ENCODE measurements around the gene NRP1.

The NRP1 gene

GRCh38 chr10:33201971-33202370 is 132.5 kb downstream of the NRP1 start:
- DNase-seq (ENCODE audit: low spot score), result no peak
- in situ Hi-C loops (cut with MboI; ENCODE audit: low sequenced_read_pairs, unreplicated experiment), result no loop called here
- TF ChIP-seq CTCF (IDR thresholded peaks at IDR 0.05; ENCODE audit: borderline replicate concordance, control extremely low read depth, extremely low read depth, insufficient read depth, missing control alignments), result no peak

GRCh38 chr10:33201056-33201780 is 133.2 kb downstream of the NRP1 start:
- no peak for DNase-seq (ENCODE audit: low spot score)
- TF ChIP-seq CTCF (IDR thresholded peaks at IDR 0.05; ENCODE audit: borderline replicate concordance, control extremely low read depth, extremely low read depth, insufficient read depth, missing control alignments), result no peak
- in situ Hi-C loops (cut with MboI; ENCODE audit: low sequenced_read_pairs, unreplicated experiment), result no loop called here

GRCh38 chr10:33199731-33200232 is 134.7 kb downstream of the NRP1 start:
- no peak for TF ChIP-seq CTCF (IDR thresholded peaks at IDR 0.05; ENCODE audit: borderline replicate concordance, control extremely low read depth, extremely low read depth, insufficient read depth, missing control alignments)
- in situ Hi-C loops (cut with MboI; ENCODE audit: low sequenced_read_pairs, unreplicated experiment), result no loop called here
- DNase-seq (ENCODE audit: low spot score), result no peak

- no peak for DNase-seq (ENCODE audit: low spot score)
- TF ChIP-seq CTCF (IDR thresholded peaks at IDR 0.05; ENCODE audit: borderline replicate concordance, control extremely low read depth, extremely low read depth, insufficient read depth, missing control alignments), result no peak
- in situ Hi-C loops (cut with MboI; ENCODE audit: low sequenced_read_pairs, unreplicated experiment), result no loop called here
Measured at GRCh38 chr10:33198610-33199009, 135.9 kb downstream of the NRP1 start.

GRCh38 chr10:33196710-33197491 is 137.6 kb downstream of the NRP1 start:
- in situ Hi-C loops (cut with MboI; ENCODE audit: low sequenced_read_pairs, unreplicated experiment), result no loop called here
- DNase-seq (ENCODE audit: low spot score), result no peak
- no peak for TF ChIP-seq CTCF (IDR thresholded peaks at IDR 0.05; ENCODE audit: borderline replicate concordance, control extremely low read depth, extremely low read depth, insufficient read depth, missing control alignments)

- no peak for DNase-seq (ENCODE audit: low spot score)
- in situ Hi-C loops (cut with MboI; ENCODE audit: low sequenced_read_pairs, unreplicated experiment), result no loop called here
Measured at GRCh38 chr10:33196377-33196706, 138.1 kb downstream of the NRP1 start.

More at GRCh38 chr10:33196377-33196706, 138.1 kb downstream of the NRP1 start:
- no peak for TF ChIP-seq CTCF (IDR thresholded peaks at IDR 0.05; ENCODE audit: borderline replicate concordance, control extremely low read depth, extremely low read depth, insufficient read depth, missing control alignments)

Data from GM13976 (cell line).